ENCODE data around the gene LGR4.

GRCh38 chr11:27330633-27331270 lies 141.8 kb downstream of the LGR4 start:
- TF ChIP-seq CTCF (IDR thresholded peaks at IDR 0.05 in 2 of 3, conservative IDR thresholded peaks at IDR 0.05 in 1 of 3; ENCODE audit: borderline replicate concordance in 1 of 3, insufficient read depth in 1 of 3, low read depth in 2 of 3, low read length in 2 of 3) (no peak), ZNF274 (IDR thresholded peaks at IDR 0.05; ENCODE audit: low read depth, low read length) (no peak), EGR1 (IDR thresholded peaks at IDR 0.05; ENCODE audit: low read depth) (no peak), SIN3A (IDR thresholded peaks at IDR 0.05; ENCODE audit: low read depth) (no peak), POLR2AphosphoS5 (IDR thresholded peaks at IDR 0.05; ENCODE audit: low read depth, low read length) (no peak), SP1 (IDR thresholded peaks at IDR 0.05; ENCODE audit: low read depth) (no peak), RAD21 (IDR thresholded peaks at IDR 0.05; ENCODE audit: low read depth) (no peak), POLR2A (IDR thresholded peaks at IDR 0.05; ENCODE audit: borderline replicate concordance, extremely low read depth, insufficient read depth, insufficient read length) (no peak), EZH2 (IDR thresholded peaks at IDR 0.05) (no peak), ATF3 (IDR thresholded peaks at IDR 0.05) (no peak), ZFX (IDR thresholded peaks at IDR 0.05) (no peak), CEBPB (IDR thresholded peaks at IDR 0.05; ENCODE audit: low read depth) (no peak)
